HG02642 (cell line): ENCODE measurements around the gene EXTL1.

Experiments
- ATAC-seq: cut with Tn5 transposase; IDR thresholded peaks from one replicate; pipeline ENCODE4 v1.9.1; 2021; ENCODE audit warnings: mild to moderate bottlenecking; ENCODE audit not compliant: unreplicated experiment, poor library complexity

Gene EXTL1

DNA sequence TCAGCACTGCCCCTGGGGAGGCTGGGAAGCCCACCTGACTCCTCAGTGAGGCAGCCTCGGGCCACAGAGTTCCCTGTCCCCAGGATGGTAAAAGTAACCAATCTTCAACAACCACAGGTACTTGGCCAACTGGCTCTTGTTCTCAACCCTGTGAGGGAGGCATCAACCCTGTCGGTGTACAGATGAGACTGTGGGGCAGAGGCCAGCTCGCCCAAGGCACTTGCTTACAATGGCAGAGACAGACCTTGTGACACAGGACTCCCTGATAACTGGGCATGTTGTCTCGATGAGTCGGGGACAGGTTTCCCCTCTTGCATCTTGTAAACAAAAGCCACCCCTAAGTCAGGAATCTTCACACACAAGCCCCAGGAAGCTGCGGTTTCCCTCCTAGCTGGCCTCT, 16.3 kb downstream of the EXTL1 start:
- ATAC-seq = no peak

GRCh38 chr1:26038477-26038876, 16.9 kb downstream of the EXTL1 start:
- ATAC-seq = no peak

DNA sequence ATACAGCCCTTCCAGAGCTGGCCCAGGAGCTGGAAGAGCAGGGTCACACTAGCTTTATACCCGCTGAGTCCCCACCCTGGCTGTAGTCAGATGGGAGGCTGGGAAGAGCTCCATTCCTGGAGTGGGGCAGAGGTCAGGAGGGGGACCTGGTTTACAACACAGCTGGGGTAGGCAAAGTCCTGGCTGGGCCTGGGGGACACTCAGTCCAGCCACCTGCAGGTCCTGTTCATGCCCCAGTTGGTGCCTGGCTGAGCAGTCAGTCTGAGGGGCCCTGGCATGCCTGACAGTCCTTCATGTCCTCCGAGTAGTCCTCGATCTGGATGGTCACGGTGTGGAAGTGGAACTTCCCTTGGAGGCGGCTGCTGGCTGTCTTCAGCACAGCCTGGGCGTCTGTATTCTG, 17.3 kb downstream of the EXTL1 start:
- ATAC-seq = no peak

DNA sequence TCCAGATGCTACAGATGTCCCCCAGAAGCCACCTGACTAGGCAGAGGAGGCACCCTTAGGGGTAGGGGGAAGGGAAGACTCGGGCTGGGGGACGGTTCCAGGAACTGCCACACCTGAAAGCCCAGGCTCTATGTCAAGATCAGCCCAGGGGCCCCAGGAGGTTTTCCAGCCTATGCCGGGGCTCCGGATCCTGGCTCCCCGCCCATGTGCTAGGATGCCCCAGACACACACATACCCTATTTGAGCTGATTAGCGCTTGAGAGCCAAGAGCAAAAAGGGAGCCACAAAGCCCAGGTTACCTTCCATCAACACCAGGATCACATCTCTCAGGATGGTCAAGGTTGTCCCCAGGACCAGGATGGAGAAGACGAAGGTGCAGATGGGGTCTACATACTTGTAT, 19.8 kb downstream of the EXTL1 start:
- no peak for ATAC-seq

DNA sequence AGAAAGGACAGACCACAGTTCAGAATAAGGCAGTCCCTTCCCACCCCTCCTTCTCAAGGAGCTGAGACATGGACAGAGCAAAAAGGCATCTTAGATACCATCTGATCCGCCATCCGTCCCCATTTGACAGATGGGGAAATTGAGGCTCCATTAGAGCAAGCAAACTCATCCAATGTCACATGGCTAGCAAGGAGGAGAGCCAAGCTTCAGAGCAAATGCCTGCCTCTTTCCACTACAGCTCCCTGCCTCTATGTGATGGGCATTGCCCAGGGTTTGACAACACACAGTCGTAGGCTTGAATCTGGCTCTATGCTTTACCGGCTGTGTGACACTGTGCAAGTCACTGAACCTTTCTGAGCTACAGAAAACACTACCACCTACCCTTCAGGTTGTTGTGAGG, 20.4 kb downstream of the EXTL1 start:
- no peak for ATAC-seq

GRCh38 chr1:26043765-26044164, 22.2 kb downstream of the EXTL1 start:
- ATAC-seq = no peak

DNA sequence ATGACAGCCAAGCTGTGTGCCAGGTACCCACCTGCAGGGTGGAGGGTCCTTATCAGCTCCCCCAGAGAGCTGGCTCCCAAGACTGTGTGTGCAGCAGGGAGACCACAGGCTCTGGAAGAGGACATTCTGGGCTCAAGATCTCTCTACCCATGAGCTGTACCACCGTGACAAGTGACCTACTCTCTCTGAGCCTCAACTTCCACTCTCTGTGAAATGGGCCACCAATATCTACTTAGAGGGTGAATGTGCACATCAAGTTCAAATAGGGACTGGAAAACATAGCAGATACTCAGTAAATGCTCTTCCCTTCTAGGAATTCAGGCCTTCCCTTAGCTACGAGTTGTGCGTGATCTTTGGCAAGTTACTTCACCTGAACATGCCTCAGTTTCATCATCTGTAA, 22.8 kb downstream of the EXTL1 start:
- no peak for ATAC-seq

DNA sequence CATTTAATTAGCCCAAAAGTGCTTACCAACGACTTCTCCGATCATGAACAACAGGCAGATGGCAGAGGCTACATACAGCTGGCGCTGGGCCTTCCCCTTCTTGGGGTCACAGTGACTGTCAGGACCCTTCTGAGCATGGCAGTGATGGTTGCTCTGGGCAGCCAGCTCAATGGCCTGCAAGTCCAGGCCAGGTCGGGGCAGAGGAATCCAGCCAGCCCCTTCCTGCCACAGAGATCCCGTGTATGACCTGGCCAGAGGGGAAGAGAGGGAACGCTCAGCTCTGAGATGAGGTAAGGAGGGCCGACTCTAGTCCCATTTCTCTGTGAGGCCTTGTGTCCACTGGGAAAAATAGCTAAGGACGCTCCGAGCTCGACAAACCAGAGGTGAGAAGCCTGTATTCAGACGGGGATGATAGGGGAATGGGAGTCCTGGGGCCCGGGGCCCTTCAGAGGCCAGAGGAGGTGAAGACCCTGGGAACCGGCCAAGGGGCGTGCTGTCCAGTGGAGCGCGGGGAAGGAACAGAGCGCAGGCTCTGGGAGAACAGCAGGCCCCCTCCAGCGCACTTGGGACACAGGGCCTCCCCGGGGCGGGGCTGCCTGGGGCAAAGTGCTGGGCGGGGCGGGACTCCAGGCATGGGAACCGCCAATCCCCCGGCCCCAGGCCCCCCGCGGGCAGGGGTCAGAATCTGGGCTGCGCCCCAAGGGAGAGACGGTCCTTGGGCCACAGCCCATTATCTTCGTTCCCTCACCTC, 23.6 kb downstream of the EXTL1 start:
- no peak for ATAC-seq

DNA sequence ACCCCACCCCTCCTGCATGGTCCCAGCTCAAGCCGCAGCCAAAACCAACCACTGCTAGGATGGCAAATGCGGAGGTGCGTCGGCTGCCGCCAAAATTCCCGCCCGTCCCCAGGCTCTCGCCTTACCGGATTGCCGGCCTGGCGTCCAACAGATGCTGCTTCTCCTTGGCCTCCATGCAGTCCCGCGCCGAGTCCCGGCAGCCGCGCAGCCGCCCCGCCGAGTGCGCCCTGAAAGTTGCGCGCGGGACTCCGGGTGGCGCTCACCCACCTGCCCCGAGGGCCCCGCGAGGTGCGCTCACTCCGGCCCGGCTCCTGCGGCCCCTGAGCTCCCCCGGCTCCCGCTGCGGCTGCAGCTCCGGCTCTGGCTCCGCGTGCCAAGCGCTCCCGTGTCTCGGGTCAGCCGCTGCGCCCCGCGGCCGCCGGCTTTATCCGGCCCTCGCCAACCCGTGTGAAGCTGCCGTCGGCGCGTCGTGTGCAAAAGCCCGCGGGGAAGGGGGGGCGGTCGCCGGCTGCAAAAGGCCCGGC, 24.2 kb downstream of the EXTL1 start, which contains the start of gene SLC30A2:
SLC30A2 (minus strand) TSS at position 397 of the 524 bp plus-strand sequence; CDS start at position 175, 222 bp downstream.
- no peak for ATAC-seq

DNA sequence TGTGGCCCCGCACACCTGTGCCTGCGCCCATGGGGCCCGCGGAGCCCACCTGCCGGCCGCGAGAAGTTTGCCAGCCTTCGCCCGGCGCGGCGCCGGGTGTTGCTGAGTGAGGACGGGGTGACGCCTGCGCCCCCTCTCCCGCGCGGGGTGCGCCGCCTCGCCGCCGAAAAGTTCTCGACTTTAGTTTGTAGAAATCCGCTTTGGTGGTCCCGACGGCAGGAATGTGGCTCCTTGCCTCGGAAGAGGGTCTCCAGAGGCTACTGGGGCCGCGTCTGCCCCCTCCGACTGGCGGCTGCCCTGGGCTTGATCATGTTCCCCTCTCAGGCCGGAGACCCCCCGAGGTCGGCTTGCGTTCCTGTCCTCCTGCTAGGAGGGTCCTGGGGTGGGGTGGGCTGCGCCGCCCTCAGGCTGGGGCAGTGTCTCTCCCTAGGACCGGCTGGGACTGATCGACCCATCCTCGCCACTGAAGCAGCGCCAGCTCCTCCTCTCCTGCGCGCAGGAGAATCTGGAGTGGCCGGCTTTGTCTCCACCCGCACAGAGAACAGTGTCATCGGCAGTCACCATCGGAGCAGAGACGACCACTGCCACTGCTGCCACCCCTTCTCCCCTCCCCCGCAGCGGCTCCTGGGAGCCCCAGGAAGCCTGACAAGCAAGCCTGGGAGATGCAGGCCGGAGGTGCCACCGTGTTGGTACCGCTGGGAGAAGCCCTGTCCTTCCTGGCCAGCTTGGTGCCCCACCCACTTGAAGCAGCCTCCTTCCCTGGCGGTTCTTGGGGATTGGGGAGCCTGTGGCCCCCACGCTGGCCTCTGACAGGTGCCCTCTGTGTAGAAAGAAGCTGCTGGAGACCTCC, 24.9 kb downstream of the EXTL1 start:
- no peak for ATAC-seq

- ATAC-seq = no peak
These were observed 25.8 kb downstream of the EXTL1 start for GRCh38 chr1:26047278-26047874.

- no peak for ATAC-seq
These were observed 28.1 kb downstream of the EXTL1 start for GRCh38 chr1:26049531-26050247.

- ATAC-seq = no peak
These were observed 28.7 kb downstream of the EXTL1 start for GRCh38 chr1:26050248-26050640.

DNA sequence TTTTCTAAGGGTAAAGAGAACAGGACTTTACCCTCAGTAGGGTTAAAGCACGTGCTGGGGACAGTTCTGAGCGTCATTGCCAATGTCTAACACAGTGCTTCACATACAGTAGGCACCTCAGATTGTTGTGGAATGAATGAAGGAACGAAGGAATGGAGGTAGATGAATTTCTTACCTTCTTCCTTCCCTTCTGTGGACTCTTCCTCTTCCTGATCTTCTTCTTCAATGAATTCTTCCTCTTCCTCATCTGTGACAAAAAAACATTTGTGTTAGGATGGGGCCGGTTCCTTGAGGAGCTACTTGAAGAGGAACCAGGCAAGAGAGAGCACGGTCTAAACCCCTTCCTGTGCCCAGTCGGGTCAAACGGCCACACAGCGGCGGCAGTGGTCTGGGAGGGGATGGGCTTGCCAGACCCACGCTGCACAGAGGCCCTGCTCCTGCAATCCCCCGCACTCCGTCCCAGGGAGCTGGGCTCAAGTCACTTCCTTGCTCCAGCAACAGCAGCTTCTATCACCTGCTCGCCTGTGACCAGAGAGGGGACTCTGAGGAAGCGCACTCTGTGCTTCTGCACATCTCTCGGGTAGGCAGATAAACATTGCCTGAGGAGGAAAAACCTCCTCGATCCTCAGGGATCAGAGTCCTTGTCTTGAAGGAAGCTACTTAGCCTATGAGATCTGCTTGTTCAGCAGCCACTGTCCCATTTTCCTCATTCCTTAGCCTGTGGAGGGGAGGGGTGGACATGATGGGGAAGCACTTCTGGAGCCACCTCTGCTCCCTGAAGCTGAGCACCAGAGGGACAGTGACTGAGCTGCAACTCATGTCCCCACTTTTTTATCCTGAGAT, 32.4 kb downstream of the EXTL1 start:
- no peak for ATAC-seq

DNA sequence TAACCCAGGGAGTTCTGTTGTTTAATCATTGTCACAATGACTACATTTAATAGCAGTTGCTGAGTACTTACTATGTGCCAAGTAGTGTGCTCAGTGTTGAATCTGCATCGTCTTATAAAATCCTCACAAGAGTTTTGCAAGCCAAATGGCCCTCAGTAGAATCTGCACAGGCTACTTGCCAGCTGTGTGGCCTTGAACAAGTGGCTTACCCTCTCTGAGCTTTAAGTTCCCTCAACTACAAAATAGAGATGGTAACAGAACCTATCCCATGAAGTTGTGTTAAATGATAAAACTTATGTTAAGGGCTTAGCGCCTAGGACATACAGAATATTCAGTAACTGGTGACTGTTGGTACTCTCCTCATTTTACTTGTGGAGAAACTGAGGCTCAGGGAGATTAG, 33.5 kb downstream of the EXTL1 start:
- no peak for ATAC-seq

DNA sequence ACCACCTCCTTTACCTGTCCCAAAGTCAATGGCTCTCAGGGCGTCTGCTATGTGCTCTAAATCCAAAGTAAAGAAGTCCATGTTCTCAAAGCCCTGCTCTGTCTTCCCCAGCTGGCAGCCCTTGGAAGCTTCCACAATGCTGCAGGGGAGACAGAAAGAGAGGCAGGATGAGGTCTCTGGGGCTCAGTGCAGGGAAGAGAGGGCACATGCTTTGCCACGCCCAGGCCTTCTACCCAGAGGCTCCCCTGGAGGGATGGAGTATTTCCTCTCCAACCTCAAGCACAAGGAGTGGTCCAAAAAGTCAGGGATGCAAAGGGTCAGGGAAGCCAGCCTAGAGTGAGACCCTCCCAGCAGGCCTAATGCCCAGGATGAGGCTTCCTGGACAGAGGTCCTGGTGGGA, 35.6 kb downstream of the EXTL1 start:
- no peak for ATAC-seq

- ATAC-seq = no peak
These were observed 36.5 kb downstream of the EXTL1 start for GRCh38 chr1:26058052-26058595.

DNA sequence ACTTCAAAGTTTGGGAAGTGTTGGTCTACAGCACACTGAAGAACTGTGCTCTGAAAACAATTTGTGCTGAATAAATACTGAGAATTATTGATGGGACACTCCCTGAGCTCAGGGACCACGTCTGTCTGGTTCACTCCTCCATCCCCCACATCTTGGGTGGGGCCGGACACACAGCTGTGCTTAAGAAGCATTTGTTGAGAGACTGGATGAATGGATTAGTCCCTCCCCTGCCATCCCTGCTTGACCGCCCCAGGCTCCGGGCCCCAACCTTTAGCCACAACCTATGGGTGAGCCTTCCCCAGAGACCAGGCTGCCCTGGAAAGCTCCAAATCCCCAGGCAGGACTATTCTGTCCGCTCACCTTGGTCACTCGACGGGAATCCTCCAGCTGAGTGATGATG, 38.3 kb downstream of the EXTL1 start:
- no peak for ATAC-seq
